SJCRH30 (cell line): ENCODE results near the gene SPTBN4. TPM values are rescaled to one million over a fixed set of nuclear protein-coding genes. Genes with fewer than 3 reads are reported as not detected.
"Not testable (repeated sequence)": the region's sequence is repeated elsewhere in the genome, so short reads cannot be mapped to it uniquely, and the experiment has no call there.

Experiments
- DNase-seq, 2 experiments: peaks; one replicate each; pipeline ENCODE4 v3.0.0-alpha.2; 2015 to 2020
- H3K27ac ChIP-seq: fragments of 250-450 bp; sonication (Bioruptor Pico); 2 replicates; pipeline ENCODE4 v1.5.1; 2020; ENCODE audit warnings: mild to moderate bottlenecking, moderate library complexity
- H3K27me3 ChIP-seq: fragments of 250-450 bp; sonication (Bioruptor Pico); 2 replicates; pipeline ENCODE4 v1.5.1; 2020; ENCODE audit warnings: mild to moderate bottlenecking, moderate library complexity
- H3K36me3 ChIP-seq: fragments of 250-450 bp; sonication (Bioruptor Pico); 2 replicates; pipeline ENCODE4 v1.5.1; 2020; ENCODE audit warnings: mild to moderate bottlenecking, moderate library complexity
- H3K4me1 ChIP-seq: fragments of 250-450 bp; sonication (Bioruptor Pico); 2 replicates; pipeline ENCODE4 v1.5.1; 2020; ENCODE audit warnings: mild to moderate bottlenecking, moderate library complexity
- H3K4me3 ChIP-seq: fragments of 250-450 bp; sonication (Bioruptor Pico); 2 replicates; pipeline ENCODE4 v1.5.1; 2020; ENCODE audit warnings: mild to moderate bottlenecking, moderate library complexity
- H3K9me3 ChIP-seq: fragments of 250-450 bp; sonication (Bioruptor Pico); replicated peaks from 2 replicates; pipeline ENCODE4 v1.5.1; 2020; ENCODE audit warnings: mild to moderate bottlenecking, moderate library complexity
- total RNA-seq: library from RNA; depleted of rRNA; stranded (reverse); fragments of >200 nt; shearing (Covaris generic); gene quantifications from 2 replicates; pipeline ENCODE4 v1.2.3, GENCODE V29; 2014

Gene SPTBN4
- total RNA-seq, 1 experiment from 2014 or later, result 0.32 TPM

- no peak for DNase-seq
- H3K9me3 ChIP-seq, result no peaks in the 10 kb centered on the region
- H3K27ac ChIP-seq, result no peak overlapping the region
- no peaks in the 10 kb centered on the region for H3K4me1 ChIP-seq
- peaks cover 7% of the 10 kb centered on the region for H3K27me3 ChIP-seq
- H3K36me3 ChIP-seq, result no peaks in the 10 kb centered on the region
- no peak overlapping the region for H3K4me3 ChIP-seq
These were observed 52.8 kb downstream of the SPTBN4 start for GRCh38 chr19:40519352-40520322.

DNA sequence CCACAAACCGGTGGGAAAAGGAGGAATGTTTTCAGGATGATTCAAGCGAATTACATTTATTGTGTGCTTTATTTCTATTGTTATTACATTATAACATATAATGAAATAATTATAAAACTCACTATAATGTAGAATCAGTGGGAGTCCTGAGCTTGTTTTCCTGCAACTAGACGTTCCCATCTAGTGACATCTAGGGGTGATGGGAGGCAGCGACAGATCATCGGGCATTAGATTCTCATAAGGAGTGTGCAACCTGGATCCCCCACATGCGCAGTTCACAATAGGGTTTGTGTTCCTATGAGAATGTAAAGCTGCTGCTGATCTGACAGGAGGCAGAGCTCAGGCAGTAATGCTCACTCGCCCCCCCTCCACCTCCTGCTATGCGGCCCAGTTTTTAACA is 54.5 kb downstream of the SPTBN4 start:
- Histone ChIP-seq H3K9me3 (no peaks in the 10 kb centered on the region), H3K4me3 (no peak overlapping the region), H3K36me3 (no peaks in the 10 kb centered on the region), H3K27ac (no peak overlapping the region), H3K27me3 (peaks cover 15% of the 10 kb centered on the region), H3K4me1 (no peaks in the 10 kb centered on the region)
- peak; percentile 31 to 56 for DNase-seq

DNA sequence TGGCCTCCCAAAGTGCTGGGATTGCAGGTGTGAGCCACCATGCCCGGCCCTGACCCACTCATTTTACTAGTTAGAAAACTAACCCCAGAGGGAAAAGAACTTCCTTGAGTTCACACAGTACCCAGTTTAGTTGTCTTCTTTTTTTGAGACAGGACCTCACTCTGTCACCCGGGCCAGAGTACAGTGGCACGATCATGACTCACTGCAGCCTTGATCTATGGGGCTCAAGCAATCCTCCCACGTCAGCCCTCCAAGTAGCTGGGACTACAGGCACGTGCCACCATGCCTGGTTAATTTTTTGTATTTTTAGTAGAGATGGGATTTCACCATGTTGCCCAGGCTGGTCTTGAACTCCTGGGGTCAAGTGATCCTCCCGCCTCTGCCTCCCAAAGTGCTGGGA is 55.1 kb downstream of the SPTBN4 start:
- not testable (repeated sequence) for H3K36me3 ChIP-seq, H3K4me3 ChIP-seq, H3K27ac ChIP-seq, DNase-seq, H3K9me3 ChIP-seq, H3K4me1 ChIP-seq
- peaks cover 21% of the 10 kb centered on the region for H3K27me3 ChIP-seq

- H3K27me3 ChIP-seq, result peaks cover 26% of the 10 kb centered on the region
- H3K27ac ChIP-seq, result no peak overlapping the region
- H3K36me3 ChIP-seq, result no peaks in the 10 kb centered on the region
- peak; percentile 79 to 87 for DNase-seq
- no peak overlapping the region for H3K4me3 ChIP-seq
- H3K9me3 ChIP-seq, result no peaks in the 10 kb centered on the region
- H3K4me1 ChIP-seq, result no peaks in the 10 kb centered on the region
These were observed 56.7 kb downstream of the SPTBN4 start for GRCh38 chr19:40523322-40524047.

DNA sequence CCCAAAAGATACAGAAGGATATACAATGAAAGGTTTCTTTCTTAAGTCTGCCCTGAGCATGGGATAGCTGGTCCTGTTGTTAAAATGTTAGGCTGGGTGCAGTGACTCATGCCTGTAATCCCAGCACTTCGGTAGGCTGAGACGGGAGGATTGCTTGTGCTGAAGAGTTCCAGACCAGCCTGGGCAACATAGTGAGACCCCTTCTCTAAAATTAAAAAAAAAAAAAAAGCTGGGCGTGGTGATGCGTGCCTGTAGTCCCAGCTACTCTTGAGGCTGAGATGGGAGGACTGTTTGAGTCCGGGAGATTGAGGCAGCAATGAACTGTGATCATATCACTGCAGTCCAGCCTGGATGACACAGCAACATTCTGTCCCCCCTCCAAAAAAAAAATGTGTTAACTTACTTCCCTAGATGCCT is 57.3 kb downstream of the SPTBN4 start:
- H3K27me3 ChIP-seq, result peaks cover 23% of the 10 kb centered on the region
- no peak overlapping the region for H3K4me3 ChIP-seq
- H3K27ac ChIP-seq, result no peak overlapping the region
- H3K36me3 ChIP-seq, result no peaks in the 10 kb centered on the region
- H3K4me1 ChIP-seq, result no peaks in the 10 kb centered on the region
- no peak for DNase-seq
- H3K9me3 ChIP-seq, result no peaks in the 10 kb centered on the region

DNA sequence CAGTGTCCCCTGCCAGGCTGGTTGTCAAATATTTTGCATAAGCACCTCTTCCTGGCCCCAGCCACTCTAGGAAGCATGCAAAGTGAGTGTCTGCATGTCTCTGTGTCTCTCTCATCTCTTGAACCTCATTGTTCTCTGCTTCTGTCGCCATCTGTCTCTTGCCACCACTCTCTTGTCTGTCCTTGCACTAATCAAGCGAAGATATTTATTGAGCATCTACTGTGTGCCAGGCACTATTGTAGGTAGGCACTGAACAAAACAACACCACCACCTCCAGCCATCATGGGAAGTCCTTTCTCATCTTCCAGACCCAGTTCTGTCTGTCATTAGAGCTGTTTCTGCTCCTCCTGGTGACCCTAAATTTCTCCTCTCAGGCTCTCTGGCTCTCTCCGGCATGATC is 57.9 kb downstream of the SPTBN4 start:
- H3K27me3 ChIP-seq, result peaks cover 22% of the 10 kb centered on the region; the same call in 1 of the 2 replicates
- no peak for DNase-seq
- 0 out of 2 replicates have a peak, but pooled peaks cover 2% of the 10 kb centered on the region for H3K4me1 ChIP-seq
- no peak overlapping the region for H3K4me3 ChIP-seq
- H3K36me3 ChIP-seq, result no peaks in the 10 kb centered on the region
- H3K9me3 ChIP-seq, result no peaks in the 10 kb centered on the region
- H3K27ac ChIP-seq, result no peak overlapping the region

DNA sequence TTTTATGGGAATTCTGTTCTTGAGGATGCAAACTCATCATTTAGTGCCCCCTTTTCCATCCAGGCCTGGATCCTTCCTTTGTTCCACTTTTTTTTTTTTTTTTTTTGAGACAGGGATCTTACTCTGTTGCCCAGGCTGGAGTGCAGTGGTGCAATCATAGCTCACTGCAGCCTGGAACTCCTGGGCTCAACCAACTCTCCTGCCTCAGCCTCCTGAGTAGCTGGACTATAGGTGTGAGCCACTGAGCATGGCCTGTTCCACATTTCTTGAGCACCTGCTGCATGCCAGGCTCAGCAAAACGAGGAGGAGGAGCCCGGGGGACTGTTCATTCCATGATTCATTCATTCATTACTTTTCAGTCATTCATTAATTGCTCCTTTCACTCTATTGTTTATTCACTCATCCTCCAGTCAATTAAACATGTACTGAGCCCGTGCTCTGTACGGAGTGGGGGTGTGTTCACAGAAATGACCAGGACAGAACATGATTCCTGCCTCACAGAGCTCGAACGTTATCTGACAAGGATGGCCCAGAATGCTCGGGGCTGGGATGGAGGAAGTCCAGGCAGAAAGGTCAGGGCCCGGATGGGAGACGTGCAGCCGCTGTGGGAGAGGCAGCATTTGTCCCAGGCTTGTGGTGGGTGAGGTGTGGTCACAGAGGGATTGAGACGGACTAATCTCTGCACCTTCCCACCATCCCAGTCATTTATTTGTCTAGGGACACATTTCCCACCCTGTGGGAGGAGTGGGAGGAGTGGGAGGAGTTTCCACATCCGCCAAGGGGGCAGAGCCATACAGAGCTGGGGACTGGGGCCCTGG is 58.6 kb downstream of the SPTBN4 start:
- H3K27me3 ChIP-seq, result peaks cover 22% of the 10 kb centered on the region; the same call in 1 of the 2 replicates
- no peaks in the 10 kb centered on the region for H3K36me3 ChIP-seq
- DNase-seq, result no peak
- H3K4me1 ChIP-seq, result 0 out of 2 replicates have a peak, but pooled peaks cover 5% of the 10 kb centered on the region
- no peak overlapping the region for H3K27ac ChIP-seq
- H3K9me3 ChIP-seq, result no peaks in the 10 kb centered on the region
- no peak overlapping the region for H3K4me3 ChIP-seq

- Histone ChIP-seq H3K36me3 (no peaks in the 10 kb centered on the region), H3K27me3 (peaks cover 22% of the 10 kb centered on the region; the same call in 1 of the 2 replicates), H3K4me3 (no peak overlapping the region), H3K4me1 (0 out of 2 replicates have a peak, but pooled peaks cover 5% of the 10 kb centered on the region), H3K27ac (no peak overlapping the region), H3K9me3 (no peaks in the 10 kb centered on the region)
- no peak for DNase-seq
These were observed 61.3 kb downstream of the SPTBN4 start for GRCh38 chr19:40528078-40528477.

DNA sequence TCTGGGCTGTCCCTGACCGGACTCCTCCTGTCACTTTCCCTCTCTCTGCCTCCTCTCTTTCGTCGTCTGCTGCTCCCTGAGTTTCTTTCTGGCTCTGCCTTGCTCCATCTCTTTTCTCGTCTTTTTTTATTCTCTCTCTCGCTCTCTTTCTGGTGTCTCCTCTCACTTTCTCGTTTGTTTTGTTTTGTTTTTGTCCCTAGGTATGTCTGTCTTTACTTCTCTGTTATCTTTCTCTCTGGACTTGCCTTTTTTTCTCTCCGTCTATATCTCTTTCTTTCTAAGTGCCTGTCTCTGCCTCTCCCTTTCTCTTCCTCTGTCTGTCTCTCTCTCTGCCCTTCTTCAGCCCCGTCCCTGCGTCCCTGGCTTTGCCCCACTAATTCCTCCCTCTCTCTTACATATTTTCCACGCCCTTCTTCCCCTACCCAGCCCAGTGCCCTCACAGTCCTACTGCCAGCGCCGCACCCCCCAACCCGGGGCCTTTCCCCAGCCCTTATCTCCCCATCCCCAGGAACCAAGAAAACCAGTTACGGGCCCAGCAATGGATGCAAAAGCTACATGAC is 61.8 kb downstream of the SPTBN4 start:
- DNase-seq, result no peak
- Histone ChIP-seq H3K9me3 (no peaks in the 10 kb centered on the region), H3K27me3 (peaks cover 22% of the 10 kb centered on the region; the same call in 1 of the 2 replicates), H3K4me1 (0 out of 2 replicates have a peak, but pooled peaks cover 5% of the 10 kb centered on the region), H3K36me3 (no peaks in the 10 kb centered on the region), H3K27ac (no peak overlapping the region), H3K4me3 (no peak overlapping the region)

DNA sequence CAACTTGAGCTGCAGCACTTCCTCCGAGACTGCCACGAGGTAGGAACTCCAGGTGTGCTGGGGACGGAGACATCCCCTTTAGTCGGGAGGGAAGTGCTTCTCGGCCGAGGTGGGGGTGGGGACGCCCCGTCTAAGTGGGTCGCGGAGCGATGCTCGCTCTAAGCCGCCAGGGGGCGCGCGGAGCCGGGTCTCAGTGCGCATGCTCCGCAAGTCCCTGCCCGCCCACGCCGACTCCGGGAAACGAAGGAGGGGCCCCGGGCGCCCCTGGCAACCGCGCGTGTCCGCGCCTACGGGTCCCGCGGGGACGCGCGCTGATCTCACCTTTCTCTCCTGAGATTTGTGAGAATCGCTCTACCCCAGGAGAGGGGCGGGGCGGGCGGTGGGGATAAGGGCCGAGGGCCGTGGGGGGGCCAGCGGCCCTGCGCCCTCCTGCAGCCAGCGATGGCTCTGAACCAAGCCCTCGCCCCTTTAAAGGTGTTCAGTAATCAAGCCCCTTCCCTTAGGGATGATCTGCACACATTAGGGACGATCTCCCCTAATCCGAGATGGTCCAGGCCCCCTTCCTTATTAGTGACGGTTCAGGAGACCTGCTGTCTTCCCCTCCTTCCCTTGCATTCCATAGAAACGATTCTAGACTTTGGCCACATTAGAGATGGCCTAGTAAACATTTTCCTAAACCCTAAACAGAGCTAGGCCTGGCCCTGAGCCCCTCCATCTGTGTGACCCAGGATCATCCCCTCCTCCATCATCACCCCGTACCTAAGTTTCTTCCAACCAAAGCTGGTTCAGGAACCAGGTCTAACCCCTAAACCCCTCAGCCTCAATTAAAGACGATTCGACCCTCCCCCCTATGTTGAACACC is 62.5 kb downstream of the SPTBN4 start:
- no peaks in the 10 kb centered on the region for H3K9me3 ChIP-seq
- H3K4me3 ChIP-seq, result peak overlapping the region; percentile 49
- no peaks in the 10 kb centered on the region for H3K36me3 ChIP-seq
- H3K27me3 ChIP-seq, result peaks cover 22% of the 10 kb centered on the region; the same call in 1 of the 2 replicates
- 0 out of 2 replicates have a peak, but pooled peaks cover 5% of the 10 kb centered on the region for H3K4me1 ChIP-seq
- no peak overlapping the region for H3K27ac ChIP-seq
- peak; percentile 82 to 89 for DNase-seq

- Histone ChIP-seq H3K27me3 (peaks cover 15% of the 10 kb centered on the region; the same call in 1 of the 2 replicates), H3K9me3 (no peaks in the 10 kb centered on the region), H3K36me3 (no peaks in the 10 kb centered on the region), H3K4me1 (0 out of 2 replicates have a peak, but pooled peaks cover 5% of the 10 kb centered on the region), H3K27ac (no peak overlapping the region), H3K4me3 (no peak overlapping the region)
- peak in 1 of 2 experiments; percentile 47 for DNase-seq
These were observed 63.5 kb downstream of the SPTBN4 start for GRCh38 chr19:40530091-40530901.

DNA sequence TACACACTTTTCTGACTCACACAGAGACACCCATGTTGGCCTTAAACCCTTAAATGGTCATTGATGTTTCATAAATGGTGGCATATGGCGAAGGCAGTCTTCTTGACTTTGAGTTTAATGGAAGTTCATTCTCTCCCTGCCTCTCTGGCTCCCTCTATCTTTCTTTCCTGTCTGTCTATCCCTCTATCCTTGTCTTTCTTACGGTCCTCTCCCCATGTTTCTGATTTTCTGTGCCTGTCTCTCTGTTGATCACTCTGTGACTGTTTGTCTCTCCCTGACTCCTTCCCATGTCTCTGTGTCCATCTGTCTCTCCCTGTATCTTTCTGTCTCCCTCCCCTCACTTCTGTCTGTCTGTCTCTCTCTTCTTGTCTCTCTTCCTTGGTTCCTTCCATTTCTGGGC is 66.7 kb downstream of the SPTBN4 start:
- no peak overlapping the region for H3K4me3 ChIP-seq
- 0 out of 2 replicates have a peak, but pooled peaks cover 5% of the 10 kb centered on the region for H3K4me1 ChIP-seq
- H3K27me3 ChIP-seq, result no peaks in the 10 kb centered on the region; the same call in 1 of the 2 replicates
- DNase-seq, result no peak
- H3K27ac ChIP-seq, result no peak overlapping the region
- no peaks in the 10 kb centered on the region for H3K9me3 ChIP-seq
- H3K36me3 ChIP-seq, result no peaks in the 10 kb centered on the region
